Prostate gland (tissue), 2 donors: ENCODE results near the gene CARNS1.

Source experiments
- POLR2AphosphoS5 ChIP-seq: sonication (generic); formaldehyde crosslinking; IDR thresholded peaks from one replicate; pipeline ENCODE4 v1.6.1; 2017; ENCODE audit warnings: antibody characterized with exemption
- TF ChIP-seq, protein P1 (sequence below), 4 experiments: fragments of 200-600 bp in 2 of 4; fragments of 450-650 bp in 2 of 4; sonication (generic) in 2 of 4; IDR thresholded peaks; 1 replicate in 3 of 4; 2 replicates in 1 of 4; pipeline ENCODE4 v1.5.1; 2016 to 2019; ENCODE audit warnings: antibody characterized with exemption in 4 of 4, mild to moderate bottlenecking in 2 of 4, moderate library complexity in 2 of 4

- TF ChIP-seq, protein P1, sequence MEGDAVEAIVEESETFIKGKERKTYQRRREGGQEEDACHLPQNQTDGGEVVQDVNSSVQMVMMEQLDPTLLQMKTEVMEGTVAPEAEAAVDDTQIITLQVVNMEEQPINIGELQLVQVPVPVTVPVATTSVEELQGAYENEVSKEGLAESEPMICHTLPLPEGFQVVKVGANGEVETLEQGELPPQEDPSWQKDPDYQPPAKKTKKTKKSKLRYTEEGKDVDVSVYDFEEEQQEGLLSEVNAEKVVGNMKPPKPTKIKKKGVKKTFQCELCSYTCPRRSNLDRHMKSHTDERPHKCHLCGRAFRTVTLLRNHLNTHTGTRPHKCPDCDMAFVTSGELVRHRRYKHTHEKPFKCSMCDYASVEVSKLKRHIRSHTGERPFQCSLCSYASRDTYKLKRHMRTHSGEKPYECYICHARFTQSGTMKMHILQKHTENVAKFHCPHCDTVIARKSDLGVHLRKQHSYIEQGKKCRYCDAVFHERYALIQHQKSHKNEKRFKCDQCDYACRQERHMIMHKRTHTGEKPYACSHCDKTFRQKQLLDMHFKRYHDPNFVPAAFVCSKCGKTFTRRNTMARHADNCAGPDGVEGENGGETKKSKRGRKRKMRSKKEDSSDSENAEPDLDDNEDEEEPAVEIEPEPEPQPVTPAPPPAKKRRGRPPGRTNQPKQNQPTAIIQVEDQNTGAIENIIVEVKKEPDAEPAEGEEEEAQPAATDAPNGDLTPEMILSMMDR (IDR thresholded peaks at IDR 0.05): no peak
- no peak for TF ChIP-seq POLR2AphosphoS5
These were observed 4.3 kb upstream of the CARNS1 start for GRCh38 chr11:67410984-67411784.
